Measurements from ENCODE around the gene NACA2.

GRCh38 chr17:61619953-61620352 is 28.9 kb upstream of the NACA2 start:
- TF ChIP-seq, protein P1, sequence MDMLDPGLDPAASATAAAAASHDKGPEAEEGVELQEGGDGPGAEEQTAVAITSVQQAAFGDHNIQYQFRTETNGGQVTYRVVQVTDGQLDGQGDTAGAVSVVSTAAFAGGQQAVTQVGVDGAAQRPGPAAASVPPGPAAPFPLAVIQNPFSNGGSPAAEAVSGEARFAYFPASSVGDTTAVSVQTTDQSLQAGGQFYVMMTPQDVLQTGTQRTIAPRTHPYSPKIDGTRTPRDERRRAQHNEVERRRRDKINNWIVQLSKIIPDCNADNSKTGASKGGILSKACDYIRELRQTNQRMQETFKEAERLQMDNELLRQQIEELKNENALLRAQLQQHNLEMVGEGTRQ (IDR thresholded peaks at IDR 0.05; ENCODE audit: low read length) = no peak
- TF ChIP-seq POLR2AphosphoS5 (IDR thresholded peaks at IDR 0.05; ENCODE audit: low read depth, low read length) = no peak
- TF ChIP-seq CTCF (IDR thresholded peaks at IDR 0.05; ENCODE audit: control extremely low read depth in 1 of 3, insufficient read depth in 1 of 3, low read depth in 1 of 3, low read length in 3 of 3) = no peak
- TF ChIP-seq FOSL1 (IDR thresholded peaks at IDR 0.05; ENCODE audit: insufficient read depth, low read depth, low read length) = no peak
- TF ChIP-seq POLR2A (IDR thresholded peaks at IDR 0.05; ENCODE audit: control extremely low read depth in 1 of 2, low read depth in 2 of 2, low read length in 2 of 2) = no peak
- TF ChIP-seq SP1 (IDR thresholded peaks at IDR 0.05; ENCODE audit: low read depth, low read length) = no peak
- no peak for TF ChIP-seq SRF (IDR thresholded peaks at IDR 0.05; ENCODE audit: low read depth, low read length)
- no peak for TF ChIP-seq EZH2 (IDR thresholded peaks at IDR 0.05; ENCODE audit: low read depth, low read length, severe bottlenecking)
- TF ChIP-seq GABPA (IDR thresholded peaks at IDR 0.05; ENCODE audit: borderline replicate concordance, insufficient read depth, low read length) = no peak
- TF ChIP-seq SP4 (IDR thresholded peaks at IDR 0.05; ENCODE audit: low read length) = no peak
- TF ChIP-seq PHF8 (conservative IDR thresholded peaks at IDR 0.05; ENCODE audit: low read depth, low read length) = no peak
- no peak for TF ChIP-seq GTF2F1 (IDR thresholded peaks at IDR 0.05; ENCODE audit: borderline replicate concordance, low read depth, low read length)
- no peak for TF ChIP-seq RBBP5 (IDR thresholded peaks at IDR 0.05; ENCODE audit: borderline replicate concordance, low read depth, low read length)
